NB4 (cell line): ENCODE data around the gene MSL1.

Experiments
- DNase-seq: peaks from one replicate; pipeline ENCODE4 v3.0.0; 2010; ENCODE audit warnings: low read depth
- H3K4me3 ChIP-seq: one replicate; pipeline ENCODE4 v1.5.1; 2011; ENCODE audit warnings: mild to moderate bottlenecking, low read depth, low read length, moderate library complexity
- MYC ChIP-seq: IDR thresholded peaks from 2 replicates; pipeline ENCODE4 v1.6.1; 2011; ENCODE audit warnings: low read depth, low read length
- POLR2A ChIP-seq: IDR thresholded peaks from 2 replicates; pipeline ENCODE4 v1.6.1; 2011; ENCODE audit warnings: mild to moderate bottlenecking; ENCODE audit not compliant: insufficient read length; ENCODE audit errors: extremely low read depth
- TF ChIP-seq, protein P1 (sequence below): IDR thresholded peaks from 2 replicates; pipeline ENCODE4 v1.6.1; 2011; ENCODE audit warnings: low read depth, low read length
- TF ChIP-seq, protein P2 (sequence below): IDR thresholded peaks from one replicate; pipeline ENCODE4 v1.5.1; 2012; ENCODE audit warnings: low read depth, low read length

Gene MSL1

DNA sequence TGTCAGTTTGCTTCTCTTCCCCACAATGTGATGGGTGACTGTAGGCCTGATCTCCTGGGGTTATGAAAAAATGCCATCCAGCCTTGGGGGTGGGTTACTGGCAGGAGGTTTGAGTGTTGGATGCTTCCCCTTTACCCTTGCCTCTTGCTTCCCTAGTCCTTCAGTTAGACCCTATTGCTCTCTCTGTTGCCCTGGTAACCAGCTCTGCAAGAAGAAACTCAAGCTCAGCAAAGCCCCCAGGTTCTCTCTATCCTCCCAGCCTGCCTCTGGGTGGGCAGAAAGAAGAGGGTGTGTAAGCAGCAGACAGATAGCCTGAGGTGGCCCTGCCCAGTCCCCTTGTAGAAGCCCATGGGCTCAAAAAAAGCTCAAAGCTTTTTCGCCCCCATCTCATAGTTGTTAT is 52.7 kb downstream of the MSL1 start:
- TF ChIP-seq, protein P1, sequence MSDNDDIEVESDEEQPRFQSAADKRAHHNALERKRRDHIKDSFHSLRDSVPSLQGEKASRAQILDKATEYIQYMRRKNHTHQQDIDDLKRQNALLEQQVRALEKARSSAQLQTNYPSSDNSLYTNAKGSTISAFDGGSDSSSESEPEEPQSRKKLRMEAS: no peak
- no peak for DNase-seq
- H3K4me3 ChIP-seq: no peak overlapping the region

DNA sequence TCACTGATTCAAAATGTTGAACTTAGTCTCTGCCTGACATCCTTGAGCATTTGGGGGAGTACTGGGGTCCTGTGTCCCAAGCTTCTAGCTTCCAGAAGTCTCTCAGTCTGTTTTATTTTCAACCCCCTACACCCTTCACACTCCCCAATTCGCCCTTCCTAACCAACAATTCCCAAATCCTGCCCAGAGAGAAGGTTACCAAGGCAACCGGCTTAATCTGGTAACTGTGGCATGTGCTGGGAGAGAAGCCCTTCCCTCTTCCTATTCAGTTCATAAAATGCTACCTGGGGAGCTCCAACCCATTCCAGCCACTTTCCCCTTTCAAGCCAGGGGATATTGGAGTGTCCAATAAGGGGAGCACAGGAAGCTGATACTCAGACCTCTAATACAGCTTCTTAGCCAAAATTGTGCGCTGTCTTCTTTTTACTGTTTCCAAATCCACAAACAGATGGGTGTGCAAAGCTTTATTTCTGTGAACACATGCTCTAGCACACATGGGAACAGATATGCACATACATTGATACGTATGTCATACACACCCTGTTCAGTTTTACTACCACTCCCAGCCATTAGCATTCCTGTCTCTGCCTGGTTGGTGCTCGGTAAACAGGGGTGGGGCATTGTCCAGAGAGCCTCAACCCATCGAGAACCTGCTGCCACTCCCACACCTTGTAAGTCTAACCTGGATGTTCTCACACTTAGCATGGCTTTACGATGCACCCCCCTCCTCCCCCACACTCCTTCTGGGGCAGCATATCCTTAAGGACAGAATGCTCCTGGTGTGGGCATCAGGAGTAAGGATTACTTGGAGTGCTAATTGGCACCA is 54.4 kb downstream of the MSL1 start:
- no peak for DNase-seq
- no peak overlapping the region for H3K4me3 ChIP-seq
- TF ChIP-seq POLR2A (no peak), MYC (no peak)
- TF ChIP-seq, protein P1: no peak
- TF ChIP-seq, protein P2, sequence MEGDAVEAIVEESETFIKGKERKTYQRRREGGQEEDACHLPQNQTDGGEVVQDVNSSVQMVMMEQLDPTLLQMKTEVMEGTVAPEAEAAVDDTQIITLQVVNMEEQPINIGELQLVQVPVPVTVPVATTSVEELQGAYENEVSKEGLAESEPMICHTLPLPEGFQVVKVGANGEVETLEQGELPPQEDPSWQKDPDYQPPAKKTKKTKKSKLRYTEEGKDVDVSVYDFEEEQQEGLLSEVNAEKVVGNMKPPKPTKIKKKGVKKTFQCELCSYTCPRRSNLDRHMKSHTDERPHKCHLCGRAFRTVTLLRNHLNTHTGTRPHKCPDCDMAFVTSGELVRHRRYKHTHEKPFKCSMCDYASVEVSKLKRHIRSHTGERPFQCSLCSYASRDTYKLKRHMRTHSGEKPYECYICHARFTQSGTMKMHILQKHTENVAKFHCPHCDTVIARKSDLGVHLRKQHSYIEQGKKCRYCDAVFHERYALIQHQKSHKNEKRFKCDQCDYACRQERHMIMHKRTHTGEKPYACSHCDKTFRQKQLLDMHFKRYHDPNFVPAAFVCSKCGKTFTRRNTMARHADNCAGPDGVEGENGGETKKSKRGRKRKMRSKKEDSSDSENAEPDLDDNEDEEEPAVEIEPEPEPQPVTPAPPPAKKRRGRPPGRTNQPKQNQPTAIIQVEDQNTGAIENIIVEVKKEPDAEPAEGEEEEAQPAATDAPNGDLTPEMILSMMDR: no peak

DNA sequence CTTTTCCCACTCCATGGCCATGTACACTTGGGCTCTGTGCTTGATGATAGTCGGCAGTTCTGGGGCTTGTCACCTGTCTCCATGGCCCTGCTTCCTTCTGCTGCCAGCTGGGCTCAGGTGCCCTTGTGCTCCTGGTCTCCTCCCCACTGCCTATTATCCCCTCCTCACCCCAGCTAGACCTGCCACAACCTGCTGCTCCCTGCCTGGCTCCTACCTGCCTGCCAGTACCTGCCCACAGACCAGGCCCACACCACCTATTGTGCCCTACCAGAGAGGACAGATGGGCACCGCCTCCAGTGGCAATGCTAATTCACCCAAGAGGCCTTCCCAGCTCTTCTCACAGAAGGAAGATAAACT is 55.0 kb downstream of the MSL1 start:
- DNase-seq: no peak
- no peak overlapping the region for H3K4me3 ChIP-seq
- no peak for TF ChIP-seq POLR2A
- TF ChIP-seq, protein P1: no peak
- TF ChIP-seq, protein P2: no peak
- no peak for TF ChIP-seq MYC

DNA sequence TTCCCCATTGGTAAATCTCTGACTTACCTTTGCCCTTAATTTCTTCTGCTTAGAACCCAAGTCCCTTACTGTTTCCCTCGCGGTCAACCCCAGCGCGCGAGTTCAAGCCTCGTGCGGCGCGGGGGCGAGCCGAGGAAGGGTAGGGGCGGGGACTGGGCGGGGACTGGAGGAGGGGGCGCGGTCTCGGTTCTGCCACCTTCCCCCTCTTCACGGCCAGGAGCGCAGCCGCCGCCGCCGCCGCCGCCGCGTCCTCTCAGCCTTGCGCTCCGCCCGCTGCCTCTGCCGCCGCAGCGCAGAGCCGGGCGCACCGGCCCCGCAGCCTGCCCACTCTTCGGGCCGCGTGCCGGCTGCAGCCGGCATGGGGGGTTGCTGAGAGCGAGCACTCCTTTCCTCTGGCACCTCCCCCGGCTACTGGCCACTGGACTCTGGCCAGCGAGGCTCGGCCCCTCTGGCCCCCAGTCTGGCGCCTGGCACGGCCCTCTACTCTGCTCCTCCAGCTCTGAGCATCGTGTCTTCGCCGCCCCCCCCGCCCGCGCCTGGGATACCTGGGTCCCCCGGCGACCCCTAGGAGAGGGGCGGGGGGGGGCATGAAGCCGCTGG is 55.6 kb downstream of the MSL1 start, which contains the start of gene RAPGEFL1:
TSS of gene RAPGEFL1 (plus strand) at position 196 of the 600 bp plus-strand sequence. CDS start at position 588, 392 bp downstream.
- TF ChIP-seq, protein P2: no peak
- TF ChIP-seq, protein P1: no peak
- TF ChIP-seq MYC: no peak
- DNase-seq: no peak
- no peak within 1 kb of the TSS for H3K4me3 ChIP-seq

DNA sequence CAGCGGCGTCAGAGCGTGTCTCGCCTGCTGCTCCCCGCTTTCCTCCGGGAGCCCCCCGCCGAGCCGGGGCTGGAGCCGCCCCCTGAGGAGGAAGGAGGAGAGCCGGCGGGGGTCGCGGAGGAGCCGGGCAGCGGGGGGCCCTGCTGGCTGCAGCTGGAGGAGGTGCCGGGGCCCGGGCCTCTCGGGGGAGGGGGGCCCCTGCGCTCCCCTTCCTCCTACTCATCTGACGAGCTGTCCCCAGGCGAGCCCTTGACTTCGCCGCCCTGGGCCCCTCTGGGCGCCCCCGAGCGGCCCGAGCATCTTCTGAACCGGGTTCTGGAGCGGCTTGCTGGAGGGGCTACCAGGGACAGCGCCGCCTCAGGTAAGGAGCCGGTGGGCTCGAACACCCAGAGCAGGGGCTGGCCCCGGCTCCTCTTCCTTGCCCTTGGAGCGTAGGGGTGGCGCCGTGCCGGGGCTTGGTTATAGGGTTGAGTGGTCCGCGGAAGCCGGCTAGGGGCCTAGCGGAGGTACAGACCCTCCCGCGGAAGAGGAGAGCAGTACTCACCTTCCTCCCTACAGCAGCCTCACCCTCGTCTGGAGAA is 56.3 kb downstream of the MSL1 start:
- no peak for DNase-seq
- H3K4me3 ChIP-seq: no peak overlapping the region
- TF ChIP-seq POLR2A (no peak), MYC (no peak)
- TF ChIP-seq, protein P1: no peak
- TF ChIP-seq, protein P2: no peak

DNA sequence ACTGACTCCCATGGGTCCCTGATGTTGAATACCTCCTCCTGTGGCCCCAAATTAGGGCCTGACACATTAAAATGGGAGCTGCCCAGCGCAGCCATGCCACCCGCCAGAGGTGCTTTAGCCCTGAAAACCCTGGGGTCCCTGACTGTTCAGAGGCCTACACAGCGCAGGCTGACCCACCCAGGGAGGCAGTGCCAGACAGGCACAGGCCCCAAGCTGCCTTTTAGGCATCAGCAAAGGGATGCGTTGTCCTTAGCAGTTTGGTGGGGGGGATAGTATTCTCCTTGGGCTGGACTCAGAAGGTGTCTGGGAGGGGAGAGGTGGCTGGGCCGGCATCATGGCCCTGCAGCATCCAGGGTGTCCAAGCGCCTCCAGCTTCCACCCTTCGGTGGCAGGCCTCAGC is 56.9 kb downstream of the MSL1 start:
- no peak overlapping the region for H3K4me3 ChIP-seq
- TF ChIP-seq POLR2A (no peak), MYC (no peak)
- DNase-seq: no peak
